ENCODE data around the gene GRIA4.

GRIA4 gene

DNA sequence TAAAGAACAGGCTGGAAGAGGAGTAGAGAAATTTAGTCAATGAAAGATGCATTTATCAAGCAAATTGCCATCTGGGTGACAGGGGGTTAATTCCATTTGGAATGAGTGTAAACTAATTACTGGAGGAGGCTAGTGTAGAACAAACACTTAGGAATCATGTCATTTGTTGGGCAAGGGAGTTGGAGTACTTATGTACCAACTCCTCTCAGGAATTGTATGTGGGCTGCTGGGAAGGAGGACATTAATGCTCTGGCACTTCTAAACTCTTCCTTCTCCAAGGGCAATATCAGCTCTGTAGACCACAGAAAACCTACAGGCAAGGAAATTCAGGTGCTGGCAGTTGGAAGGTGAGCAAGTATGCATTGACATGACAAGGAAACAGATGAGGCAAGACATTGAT is 271.2 kb downstream of the GRIA4 start:
- no peaks in the 10 kb centered on the region for H3K4me1 ChIP-seq (ENCODE audit: control insufficient read depth, insufficient read depth, low read length)
- no peak overlapping the region for H3K4me3 ChIP-seq (ENCODE audit: low read depth, low read length)
- H3K9me3 ChIP-seq (ENCODE audit: control insufficient read depth, insufficient read depth, low read length), result no peaks in the 10 kb centered on the region
- no peaks in the 10 kb centered on the region for H3K27me3 ChIP-seq (ENCODE audit: control insufficient read depth, insufficient read depth, low read length)
- no peaks in the 10 kb centered on the region for H3K36me3 ChIP-seq (ENCODE audit: control insufficient read depth, insufficient read depth, low read length)
- no peak overlapping the region for H3K27ac ChIP-seq (ENCODE audit: low read depth, low read length)
- H3K9ac ChIP-seq (ENCODE audit: low read depth, low read length), result no peak overlapping the region

DNA sequence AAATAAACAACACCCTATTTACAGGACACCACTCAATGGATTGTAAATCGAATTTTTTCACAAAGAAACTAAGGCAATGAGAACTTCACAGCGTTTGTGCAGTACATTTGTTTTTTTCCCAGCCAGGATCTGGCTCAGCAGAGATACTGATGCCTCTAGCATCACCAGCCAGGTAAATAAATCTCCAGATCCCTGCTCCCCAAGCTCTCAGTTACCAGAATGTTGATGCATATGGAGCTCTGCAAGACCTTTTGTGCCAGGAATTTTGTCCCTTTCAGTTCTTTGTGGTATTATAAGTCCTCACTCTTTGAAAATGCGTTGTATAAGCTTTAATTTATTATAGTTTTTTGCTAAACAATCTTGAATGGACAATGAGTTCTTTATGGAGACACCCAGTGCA is 274.6 kb downstream of the GRIA4 start:
- Histone ChIP-seq H3K4me3 (ENCODE audit: low read depth, low read length) (no peak overlapping the region), H3K9me3 (ENCODE audit: control insufficient read depth, insufficient read depth, low read length) (no peaks in the 10 kb centered on the region), H3K27me3 (ENCODE audit: control insufficient read depth, insufficient read depth, low read length) (no peaks in the 10 kb centered on the region), H3K27ac (ENCODE audit: low read depth, low read length) (no peak overlapping the region), H3K9ac (ENCODE audit: low read depth, low read length) (no peak overlapping the region), H3K36me3 (ENCODE audit: control insufficient read depth, insufficient read depth, low read length) (no peaks in the 10 kb centered on the region), H3K4me1 (ENCODE audit: control insufficient read depth, insufficient read depth, low read length) (no peaks in the 10 kb centered on the region)

DNA sequence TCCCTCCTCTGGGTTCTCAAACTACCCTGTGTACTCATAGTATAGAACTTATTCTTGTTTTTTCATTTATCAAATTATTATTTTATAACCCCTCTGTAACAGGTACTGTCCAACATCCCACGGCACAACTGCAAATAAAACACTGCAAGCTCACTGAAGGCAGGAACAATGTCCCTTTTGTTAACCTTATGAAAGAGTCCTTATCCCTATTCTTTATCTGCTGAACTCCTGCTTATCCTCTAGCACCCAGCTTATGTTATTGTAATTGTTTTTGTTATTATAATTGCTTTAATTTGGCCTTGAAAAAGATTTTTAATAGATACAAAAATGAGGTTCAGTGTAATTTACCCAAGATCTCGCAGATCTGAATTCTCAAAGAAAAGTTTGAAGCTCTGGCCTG is 281.8 kb downstream of the GRIA4 start:
- no peaks in the 10 kb centered on the region for H3K27me3 ChIP-seq (ENCODE audit: control insufficient read depth, insufficient read depth, low read length)
- no peak overlapping the region for H3K9ac ChIP-seq (ENCODE audit: low read depth, low read length)
- H3K4me1 ChIP-seq (ENCODE audit: control insufficient read depth, insufficient read depth, low read length), result peaks cover 28% of the 10 kb centered on the region
- no peak overlapping the region for H3K27ac ChIP-seq (ENCODE audit: low read depth, low read length)
- H3K9me3 ChIP-seq (ENCODE audit: control insufficient read depth, insufficient read depth, low read length), result no peaks in the 10 kb centered on the region
- no peak overlapping the region for H3K4me3 ChIP-seq (ENCODE audit: low read depth, low read length)
- H3K36me3 ChIP-seq (ENCODE audit: control insufficient read depth, insufficient read depth, low read length), result no peaks in the 10 kb centered on the region

DNA sequence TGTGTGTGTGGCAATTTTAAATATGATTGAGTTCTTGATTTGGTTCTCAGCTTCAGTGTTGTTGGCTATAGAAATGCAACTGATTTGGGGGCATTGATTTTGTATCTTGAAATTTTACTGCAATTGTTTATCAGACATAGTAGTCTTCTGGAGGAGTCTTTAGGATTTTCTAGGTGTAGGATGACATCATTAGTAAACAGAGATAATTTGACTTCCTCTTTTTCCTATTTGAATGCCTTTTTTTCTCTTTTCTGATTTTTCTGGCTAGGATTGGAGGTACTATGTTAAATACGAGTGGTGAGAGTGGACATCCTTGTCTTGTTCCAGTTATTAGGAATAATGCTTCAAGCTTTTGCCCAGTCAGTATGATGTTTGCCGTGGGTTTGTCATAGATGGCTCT is 287.3 kb downstream of the GRIA4 start:
- Histone ChIP-seq H3K4me1 (ENCODE audit: control insufficient read depth, insufficient read depth, low read length) (peaks cover 10% of the 10 kb centered on the region), H3K9me3 (ENCODE audit: control insufficient read depth, insufficient read depth, low read length) (no peaks in the 10 kb centered on the region), H3K36me3 (ENCODE audit: control insufficient read depth, insufficient read depth, low read length) (no peaks in the 10 kb centered on the region), H3K9ac (ENCODE audit: low read depth, low read length) (no peak overlapping the region), H3K27me3 (ENCODE audit: control insufficient read depth, insufficient read depth, low read length) (no peaks in the 10 kb centered on the region), H3K27ac (ENCODE audit: low read depth, low read length) (no peak overlapping the region), H3K4me3 (ENCODE audit: low read depth, low read length) (no peak overlapping the region)

DNA sequence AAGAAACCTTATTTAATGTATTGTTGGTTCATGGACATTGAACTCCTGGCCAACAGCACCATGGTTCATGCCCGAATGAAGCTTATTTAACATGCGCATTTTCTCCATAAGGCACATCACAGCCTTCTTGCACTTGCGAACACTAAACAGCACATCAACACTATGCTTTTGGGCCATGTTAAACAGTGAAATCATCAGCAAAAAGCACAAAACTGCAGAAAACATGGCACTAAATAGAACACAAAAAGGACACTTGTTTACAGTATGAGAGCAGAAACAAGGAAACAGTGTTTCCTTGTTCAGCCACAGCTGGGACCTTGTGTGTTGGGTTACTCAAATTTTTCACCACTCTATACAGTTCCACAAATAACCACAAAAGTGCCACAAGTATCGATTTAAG is 289.9 kb downstream of the GRIA4 start:
- H3K4me1 ChIP-seq (ENCODE audit: control insufficient read depth, insufficient read depth, low read length), result no peaks in the 10 kb centered on the region; the same call in 1 of the 2 replicates
- H3K27me3 ChIP-seq (ENCODE audit: control insufficient read depth, insufficient read depth, low read length), result no peaks in the 10 kb centered on the region
- H3K4me3 ChIP-seq (ENCODE audit: low read depth, low read length), result no peak overlapping the region
- no peaks in the 10 kb centered on the region for H3K36me3 ChIP-seq (ENCODE audit: control insufficient read depth, insufficient read depth, low read length)
- no peak overlapping the region for H3K27ac ChIP-seq (ENCODE audit: low read depth, low read length)
- no peaks in the 10 kb centered on the region for H3K9me3 ChIP-seq (ENCODE audit: control insufficient read depth, insufficient read depth, low read length)
- no peak overlapping the region for H3K9ac ChIP-seq (ENCODE audit: low read depth, low read length)

DNA sequence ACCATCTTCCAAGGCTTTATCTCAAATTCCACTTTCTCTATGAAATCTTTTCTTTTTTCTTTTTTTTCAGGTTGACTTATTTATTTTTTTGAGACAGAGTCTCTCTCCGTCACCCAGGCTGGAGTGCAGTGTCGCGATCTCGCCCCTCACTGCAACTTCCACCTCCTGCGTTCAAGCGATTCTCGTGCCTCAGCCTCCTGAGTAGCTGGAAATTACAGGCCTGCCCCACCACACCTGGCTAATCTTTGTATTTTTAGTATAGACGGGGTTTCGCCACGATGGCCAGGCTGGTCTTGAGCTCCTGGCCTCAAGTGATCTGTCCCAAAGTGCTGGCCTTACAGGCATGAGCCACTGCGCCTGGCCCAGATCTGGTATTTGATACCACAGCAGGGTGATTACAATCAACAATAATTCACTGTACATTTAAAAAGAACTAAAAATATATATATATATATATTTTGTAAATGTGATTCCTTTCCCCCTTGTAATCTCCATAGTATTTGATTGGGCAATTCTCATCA is 290.7 kb downstream of the GRIA4 start:
- Histone ChIP-seq H3K27ac (ENCODE audit: low read depth, low read length) (no peak overlapping the region), H3K9ac (ENCODE audit: low read depth, low read length) (no peak overlapping the region), H3K36me3 (ENCODE audit: control insufficient read depth, insufficient read depth, low read length) (no peaks in the 10 kb centered on the region), H3K4me1 (ENCODE audit: control insufficient read depth, insufficient read depth, low read length) (no peaks in the 10 kb centered on the region; the same call in 1 of the 2 replicates), H3K9me3 (ENCODE audit: control insufficient read depth, insufficient read depth, low read length) (no peaks in the 10 kb centered on the region), H3K4me3 (ENCODE audit: low read depth, low read length) (no peak overlapping the region), H3K27me3 (ENCODE audit: control insufficient read depth, insufficient read depth, low read length) (no peaks in the 10 kb centered on the region)

DNA sequence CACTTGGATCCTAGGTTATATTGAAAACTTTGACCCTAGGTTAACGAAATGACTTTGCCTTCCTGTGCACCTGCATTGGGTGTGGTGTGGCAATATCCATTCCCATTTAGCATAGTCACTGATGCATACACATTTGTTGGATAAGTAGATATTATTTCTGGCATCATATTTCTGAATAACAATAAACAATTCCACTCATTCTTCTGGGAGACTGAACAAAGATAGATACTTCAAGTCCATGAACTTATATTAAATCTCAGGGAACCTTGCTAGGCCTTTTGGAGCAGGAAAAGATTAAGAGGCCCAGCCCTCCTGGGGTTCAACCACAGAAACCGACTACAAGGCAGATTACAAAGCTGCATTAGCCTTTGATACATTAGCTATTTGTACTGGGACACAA is 293.2 kb downstream of the GRIA4 start:
- Histone ChIP-seq H3K4me3 (ENCODE audit: low read depth, low read length) (no peak overlapping the region), H3K4me1 (ENCODE audit: control insufficient read depth, insufficient read depth, low read length) (no peaks in the 10 kb centered on the region; the same call in 1 of the 2 replicates), H3K27me3 (ENCODE audit: control insufficient read depth, insufficient read depth, low read length) (no peaks in the 10 kb centered on the region), H3K36me3 (ENCODE audit: control insufficient read depth, insufficient read depth, low read length) (no peaks in the 10 kb centered on the region), H3K9ac (ENCODE audit: low read depth, low read length) (no peak overlapping the region), H3K9me3 (ENCODE audit: control insufficient read depth, insufficient read depth, low read length) (no peaks in the 10 kb centered on the region), H3K27ac (ENCODE audit: low read depth, low read length) (no peak overlapping the region)

DNA sequence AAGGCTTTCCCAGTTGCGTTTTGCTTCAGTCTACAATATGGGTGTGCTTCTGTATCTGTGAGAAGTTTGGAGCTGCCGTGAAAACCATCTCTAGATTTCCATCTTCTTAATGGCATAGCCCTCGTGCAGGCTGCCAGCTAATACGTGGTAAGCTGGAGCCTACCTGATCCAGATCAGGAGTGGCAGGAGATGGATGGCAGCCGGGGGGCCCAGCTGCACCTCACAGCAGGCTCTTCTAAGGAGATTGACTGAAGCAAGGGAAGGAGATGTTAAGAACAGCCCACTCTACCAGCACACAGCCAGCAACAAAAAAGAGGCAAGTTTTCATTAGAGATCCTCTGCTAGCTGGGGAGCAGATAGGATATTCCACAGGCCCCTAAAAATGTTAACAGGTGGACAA is 296.6 kb downstream of the GRIA4 start:
- Histone ChIP-seq H3K27me3 (ENCODE audit: control insufficient read depth, insufficient read depth, low read length) (no peaks in the 10 kb centered on the region), H3K9ac (ENCODE audit: low read depth, low read length) (no peak overlapping the region), H3K9me3 (ENCODE audit: control insufficient read depth, insufficient read depth, low read length) (no peaks in the 10 kb centered on the region), H3K36me3 (ENCODE audit: control insufficient read depth, insufficient read depth, low read length) (no peaks in the 10 kb centered on the region), H3K4me3 (ENCODE audit: low read depth, low read length) (no peak overlapping the region), H3K27ac (ENCODE audit: low read depth, low read length) (no peak overlapping the region), H3K4me1 (ENCODE audit: control insufficient read depth, insufficient read depth, low read length) (no peaks in the 10 kb centered on the region; the same call in 1 of the 2 replicates)

DNA sequence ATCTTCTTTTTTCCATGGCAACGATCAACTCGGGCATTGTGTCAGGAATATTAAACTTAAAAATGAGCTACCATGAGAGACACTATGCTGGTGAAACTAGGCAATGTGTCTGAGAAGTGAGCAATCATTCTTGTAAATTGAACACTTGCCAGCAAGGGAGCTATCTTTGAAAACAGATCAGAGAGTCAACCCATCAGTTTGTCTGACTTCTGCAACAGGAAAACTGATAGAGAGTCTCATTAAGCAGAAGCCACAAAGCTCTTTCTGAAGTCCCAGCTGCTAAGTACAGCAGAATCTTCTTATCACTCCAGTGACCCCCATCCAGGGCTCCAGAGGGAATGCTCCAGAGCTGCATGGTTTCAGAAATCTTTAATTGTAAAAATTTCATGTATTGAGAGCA is 297.4 kb downstream of the GRIA4 start:
- no peaks in the 10 kb centered on the region for H3K9me3 ChIP-seq (ENCODE audit: control insufficient read depth, insufficient read depth, low read length)
- no peak overlapping the region for H3K4me3 ChIP-seq (ENCODE audit: low read depth, low read length)
- no peak overlapping the region for H3K9ac ChIP-seq (ENCODE audit: low read depth, low read length)
- H3K4me1 ChIP-seq (ENCODE audit: control insufficient read depth, insufficient read depth, low read length), result no peaks in the 10 kb centered on the region; the same call in 1 of the 2 replicates
- no peaks in the 10 kb centered on the region for H3K36me3 ChIP-seq (ENCODE audit: control insufficient read depth, insufficient read depth, low read length)
- no peaks in the 10 kb centered on the region for H3K27me3 ChIP-seq (ENCODE audit: control insufficient read depth, insufficient read depth, low read length)
- H3K27ac ChIP-seq (ENCODE audit: low read depth, low read length), result no peak overlapping the region

DNA sequence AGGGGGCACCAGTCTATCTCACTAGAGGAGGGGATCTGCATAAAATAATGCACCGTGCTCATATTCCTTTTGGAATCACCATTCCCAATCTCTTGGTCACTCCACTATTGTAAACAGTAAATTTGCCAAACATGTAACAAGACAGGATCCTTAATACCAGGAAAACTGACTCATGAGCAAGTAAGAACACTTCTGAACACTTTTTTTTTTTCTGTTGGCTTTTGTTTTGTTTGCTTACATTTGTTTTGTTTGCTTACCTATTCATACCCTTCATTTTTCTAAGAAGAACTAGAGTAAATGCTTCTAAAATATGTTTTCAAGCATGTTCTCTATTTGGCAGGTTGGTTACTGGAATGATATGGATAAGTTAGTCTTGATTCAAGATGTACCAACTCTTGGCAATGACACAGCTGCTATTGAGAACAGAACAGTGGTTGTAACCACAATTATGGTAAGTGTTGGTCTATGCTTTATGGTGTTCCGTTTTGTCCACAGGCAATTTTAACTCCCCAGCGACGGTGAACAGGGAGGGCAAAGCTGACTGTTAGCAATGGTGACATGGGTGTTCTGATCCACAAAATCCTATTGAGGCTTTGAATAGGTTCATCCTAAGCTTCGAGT is 300.3 kb downstream of the GRIA4 start:
- Histone ChIP-seq H3K4me3 (ENCODE audit: low read depth, low read length) (no peak overlapping the region), H3K27ac (ENCODE audit: low read depth, low read length) (no peak overlapping the region), H3K27me3 (ENCODE audit: control insufficient read depth, insufficient read depth, low read length) (no peaks in the 10 kb centered on the region), H3K4me1 (ENCODE audit: control insufficient read depth, insufficient read depth, low read length) (peaks cover 11% of the 10 kb centered on the region), H3K36me3 (ENCODE audit: control insufficient read depth, insufficient read depth, low read length) (no peaks in the 10 kb centered on the region), H3K9me3 (ENCODE audit: control insufficient read depth, insufficient read depth, low read length) (no peaks in the 10 kb centered on the region), H3K9ac (ENCODE audit: low read depth, low read length) (no peak overlapping the region)

DNA sequence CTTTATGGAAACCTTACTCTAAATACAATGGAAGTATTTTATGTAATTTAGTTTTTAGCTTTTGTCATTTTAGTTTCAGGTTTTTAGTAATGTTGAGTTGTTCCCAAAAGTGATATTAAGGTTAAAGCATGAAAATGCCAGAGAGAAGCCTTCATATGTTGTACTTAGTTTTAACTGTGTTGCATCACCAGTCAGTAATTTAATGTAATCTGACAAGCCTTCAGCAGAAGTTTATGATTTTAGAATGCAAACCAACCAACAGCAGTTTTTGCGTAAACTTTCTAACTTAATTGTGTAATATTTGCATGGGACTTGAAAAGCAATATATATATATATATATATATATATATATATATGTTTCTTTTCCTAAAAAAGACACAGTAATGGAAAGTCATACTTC is 301.6 kb downstream of the GRIA4 start:
- Histone ChIP-seq H3K27me3 (ENCODE audit: control insufficient read depth, insufficient read depth, low read length) (no peaks in the 10 kb centered on the region), H3K4me1 (ENCODE audit: control insufficient read depth, insufficient read depth, low read length) (peaks cover 14% of the 10 kb centered on the region), H3K9me3 (ENCODE audit: control insufficient read depth, insufficient read depth, low read length) (no peaks in the 10 kb centered on the region), H3K27ac (ENCODE audit: low read depth, low read length) (no peak overlapping the region), H3K4me3 (ENCODE audit: low read depth, low read length) (no peak overlapping the region), H3K9ac (ENCODE audit: low read depth, low read length) (no peak overlapping the region), H3K36me3 (ENCODE audit: control insufficient read depth, insufficient read depth, low read length) (no peaks in the 10 kb centered on the region)
